A549 (cell line): Measurements from ENCODE around the gene KRTAP5-8. TPM values are rescaled to one million over a fixed set of nuclear protein-coding genes. Genes with fewer than 3 reads are reported as not detected.
A peak's percentile ranks its signal among the peaks of the same experiment; 100 is the strongest.

Experiments used
- ATAC-seq, 2 experiments: fragments of 200-7000 bp in 1 of 2; fragments of >200 bp in 1 of 2; cut with Nextera tagmentation in 1 of 2; cut with Tn5 transposase in 1 of 2; 3 replicates each; pipeline versions ENCODE4 v1.8.0 to v1.9.1; 2018 to 2020; ENCODE audit warnings: mild to moderate bottlenecking in 1 of 2, moderate library complexity in 1 of 2
- CTCF ChIA-PET: fragments of 300-600 bp; sonication (Branson Sonifier 250); formaldehyde crosslinking; extraction: SDS; loops from one replicate; lab custom pipeline; 2021; ENCODE audit warnings: antibody characterized with exemption, inconsistent platforms; lab: Yijun Ruan, JAX
- POLR2A ChIA-PET: fragments of 350-600 bp; formaldehyde crosslinking; extraction: SDS; loops from one replicate; lab custom pipeline; 2021; ENCODE audit warnings: antibody characterized with exemption, inconsistent platforms; lab: Yijun Ruan, JAX
- DNase-seq, 2 experiments: peaks; one replicate each; pipeline versions ENCODE4 v3.0.0 to v3.0.0-alpha.2; 2011 to 2016; ENCODE audit warnings: low read depth in 1 of 2, low spot score in 1 of 2
- FAIRE-seq: peaks from 2 replicates; lab custom pipeline; 2011; peaks lifted over from hg19 to GRCh38; lab: Jason Lieb, UNC
- H3K27ac ChIP-seq, 2 experiments: fragments of >200 bp; sonication (Bioruptor Twin); formaldehyde crosslinking; 3 replicates each; pipeline ENCODE4 v1.5.1; 2016 to 2017
- H3K4me1 ChIP-seq: fragments of >200 bp; sonication (Bioruptor Twin); formaldehyde crosslinking; 3 replicates; pipeline ENCODE4 v1.6.1; 2016
- H3K4me2 ChIP-seq: fragments of >200 bp; sonication (Bioruptor Twin); formaldehyde crosslinking; 3 replicates; pipeline ENCODE4 v1.6.1; 2016
- H3K4me3 ChIP-seq: fragments of >200 bp; sonication (Bioruptor Twin); formaldehyde crosslinking; 3 replicates; pipeline ENCODE4 v1.5.1; 2016
- H3K9me3 ChIP-seq: fragments of >200 bp; sonication (Bioruptor Twin); formaldehyde crosslinking; 3 replicates; pipeline ENCODE4 v1.6.1; 2016
- BHLHE40 ChIP-seq: IDR thresholded peaks from 2 replicates; pipeline ENCODE4 v1.6.1; 2012; ENCODE audit warnings: low read depth, low read length, inconsistent platforms
- CEBPB ChIP-seq, 2 experiments: fragments of >200 bp in 1 of 2; sonication (Bioruptor Twin) in 1 of 2; formaldehyde crosslinking in 1 of 2; IDR thresholded peaks; 2 replicates each; pipeline ENCODE4 v1.6.1; 2012 to 2016
- CHD2 ChIP-seq: fragments of 150-350 bp; IDR thresholded peaks from 2 replicates; pipeline ENCODE4 v1.6.1; 2014; ENCODE audit warnings: low read length; ENCODE audit not compliant: partially characterized antibody
- E2F6 ChIP-seq: IDR thresholded peaks from 2 replicates; pipeline ENCODE4 v1.6.1; 2012; ENCODE audit warnings: low read depth, borderline replicate concordance
- EHF ChIP-seq: fragments of 250-450 bp; sonication (Bioruptor Pico); IDR thresholded peaks from 2 replicates; pipeline ENCODE4 v1.5.0; 2020; ENCODE audit warnings: mild to moderate bottlenecking
- ELK1 ChIP-seq: fragments of 150-350 bp; IDR thresholded peaks from 2 replicates; pipeline ENCODE4 v1.6.1; 2014; ENCODE audit warnings: low read depth, mild to moderate bottlenecking, low read length
- FOSB ChIP-seq: fragments of 250-450 bp; sonication (Bioruptor Pico); IDR thresholded peaks from 2 replicates; pipeline ENCODE4 v1.5.0; 2020; ENCODE audit warnings: mild to moderate bottlenecking, moderate library complexity
- FOSL2 ChIP-seq, 2 experiments: fragments of 450-650 bp in 1 of 2; fragments of >200 bp in 1 of 2; sonication (Bioruptor Twin) in 1 of 2; formaldehyde crosslinking; IDR thresholded peaks; 2 replicates each; pipeline versions ENCODE4 v1.5.0 to v1.6.1; 2016 to 2020; ENCODE audit warnings: mild to moderate bottlenecking in 1 of 2, moderate library complexity in 1 of 2
- HES2 ChIP-seq: fragments of >200 bp; sonication (Bioruptor Twin); formaldehyde crosslinking; IDR thresholded peaks from 2 replicates; pipeline ENCODE4 v1.6.1; 2016
- HMGXB4 ChIP-seq: fragments of 250-450 bp; sonication (Bioruptor Pico); IDR thresholded peaks from 2 replicates; pipeline ENCODE4 v1.5.0; 2021; ENCODE audit warnings: mild to moderate bottlenecking, moderate library complexity, borderline replicate concordance
- HOXB5 ChIP-seq: fragments of 250-450 bp; sonication (Bioruptor Pico); IDR thresholded peaks from 2 replicates; pipeline ENCODE4 v1.5.0; 2020; ENCODE audit warnings: mild to moderate bottlenecking, moderate library complexity
- JUN ChIP-seq, 2 experiments: fragments of >200 bp; sonication (Bioruptor Twin); formaldehyde crosslinking; IDR thresholded peaks; 2 replicates in 1 of 2; 3 replicates in 1 of 2; pipeline ENCODE4 v1.6.1; 2016 to 2017
- JUNB ChIP-seq: fragments of >200 bp; sonication (Bioruptor Twin); formaldehyde crosslinking; IDR thresholded peaks from 2 replicates; pipeline ENCODE4 v1.6.1; 2016
- MAZ ChIP-seq: fragments of 150-350 bp; IDR thresholded peaks from 2 replicates; pipeline ENCODE4 v1.6.1; 2014; ENCODE audit warnings: antibody characterized with exemption, low read depth, low read length, borderline replicate concordance
- NPAS2 ChIP-seq: fragments of 250-450 bp; sonication (Bioruptor Pico); IDR thresholded peaks from 2 replicates; pipeline ENCODE4 v1.8.0; 2022; ENCODE audit warnings: mild to moderate bottlenecking, moderate library complexity, borderline replicate concordance
- PBX3 ChIP-seq: IDR thresholded peaks from 2 replicates; pipeline ENCODE4 v1.6.1; 2012
- RAD21 ChIP-seq, 2 experiments: fragments of >200 bp in 1 of 2; sonication (Bioruptor Twin) in 1 of 2; formaldehyde crosslinking in 1 of 2; IDR thresholded peaks in 1 of 2; conservative IDR thresholded peaks in 1 of 2; 2 replicates in 1 of 2; 3 replicates in 1 of 2; pipeline ENCODE4 v1.6.1; 2012 to 2018; ENCODE audit warnings: inconsistent platforms in 1 of 2
- RCOR1 ChIP-seq: fragments of 150-350 bp; IDR thresholded peaks from 2 replicates; pipeline ENCODE4 v1.6.1; 2014; ENCODE audit warnings: antibody characterized with exemption, low read length, low read depth
- RNF2 ChIP-seq: fragments of 200-600 bp; sonication (generic); IDR thresholded peaks from 2 replicates; pipeline ENCODE4 v1.6.1; 2016; ENCODE audit warnings: low read depth, mild to moderate bottlenecking, antibody characterized with exemption, moderate library complexity, borderline replicate concordance
- ZC3H11A ChIP-seq: fragments of 450-650 bp; IDR thresholded peaks from 2 replicates; pipeline ENCODE4 v1.6.1; 2014; ENCODE audit warnings: antibody characterized with exemption, mild to moderate bottlenecking
- ZFP36 ChIP-seq: fragments of 450-650 bp; IDR thresholded peaks from 2 replicates; pipeline ENCODE4 v1.6.1; 2014; ENCODE audit warnings: borderline replicate concordance; ENCODE audit not compliant: partially characterized antibody
- ZNF302 ChIP-seq: fragments of 250-450 bp; sonication (Bioruptor Pico); IDR thresholded peaks from 2 replicates; pipeline ENCODE4 v1.9.0; 2021; ENCODE audit warnings: inconsistent platforms, mild to moderate bottlenecking, moderate library complexity
- ZSCAN20 ChIP-seq: fragments of 250-450 bp; sonication (Bioruptor Pico); IDR thresholded peaks from 2 replicates; pipeline ENCODE4 v1.8.0; 2022; ENCODE audit warnings: mild to moderate bottlenecking, moderate library complexity
- WGBS: methylation state at CpG from one replicate; pipeline ENCODE4 v1.1.6; 2017; ENCODE audit errors: missing lambda C conversion rate; 5-methylcytosine and 5-hydroxymethylcytosine counted together
- polyA plus RNA-seq, 4 experiments: library from polyadenylated mRNA; depleted of rRNA in 3 of 4; stranded (reverse); fragments of >200 nt; fragmentation: RNase III in 1 of 4; extraction: RNeasy Plus Mini Kit Qiagen cat#74134 plus additional on column Dnase treatment in 1 of 4; gene quantifications; 2 replicates in 3 of 4; 3 replicates in 1 of 4; pipeline ENCODE4 v1.2.3, GENCODE V29; 2011 to 2017

Gene KRTAP5-8
- polyA plus RNA-seq, 2 of the 4 experiments (the other 2 are of a cell fraction): not detected

- TF ChIP-seq BHLHE40 (no peak), FOSL2 (IDR thresholded peaks at IDR 0.05) (no peak), FOSL2 (CRISPR knock-in tag; IDR thresholded peaks at IDR 0.05) (0 out of 2 replicates have a peak, but pooled peaks have one; percentile 15), JUN (IDR thresholded peaks at IDR 0.05) (no peak)
- ChIA-PET CTCF (no interaction called here), POLR2A (no interaction called here)
- ATAC-seq (peak in 1 of 2 experiments; percentile 42; a peak in 2 of 6 replicates), FAIRE-seq (no peak), DNase-seq (no peak)
- Histone ChIP-seq H3K9me3 (no peaks in the 10 kb centered on the region), H3K4me3 (no peak overlapping the region), H3K4me2 (no peak overlapping the region), H3K4me1 (peaks cover 11% of the 10 kb centered on the region), H3K27ac (no peak overlapping the region)
- WGBS: 59% methylated on average over 6 of the region's 6 CpGs
Measured at GRCh38 chr11:71499546-71499945, 38.3 kb upstream of the KRTAP5-8 start.

GRCh38 chr11:71500601-71501021, 37.2 kb upstream of the KRTAP5-8 start:
- ATAC-seq (peak in 1 of 2 experiments; percentile 47; a peak in 2 of 6 replicates), DNase-seq (no peak), FAIRE-seq (no peak)
- 54% methylated on average over 5 of the region's 6 CpGs for WGBS
- Histone ChIP-seq H3K4me3 (no peak overlapping the region), H3K27ac (no peak overlapping the region), H3K9me3 (no peaks in the 10 kb centered on the region), H3K4me1 (peaks cover 11% of the 10 kb centered on the region), H3K4me2 (peak overlapping the region; percentile 28; the same call in 2 of the 3 replicates)
- TF ChIP-seq PBX3: no peak
- TF ChIP-seq RNF2: no peak
- TF ChIP-seq CEBPB (IDR thresholded peaks at IDR 0.05): no peak
- TF ChIP-seq MAZ: no peak
- TF ChIP-seq HOXB5: no peak
- no peak for TF ChIP-seq JUN (IDR thresholded peaks at IDR 0.05)
- TF ChIP-seq ZC3H11A: no peak
- TF ChIP-seq ELK1: no peak
- no peak for TF ChIP-seq ZFP36
- no peak for TF ChIP-seq HES2
- TF ChIP-seq CHD2: no peak
- TF ChIP-seq EHF (CRISPR knock-in tag): no peak
- ChIA-PET CTCF (interaction anchor here (0.6 kb wide), 1 partner anchor 1953 kb away, joined by 3 read pairs; no protein-coding TSS in a partner anchor), POLR2A (no interaction called here)

GRCh38 chr11:71501071-71501985, 36.5 kb upstream of the KRTAP5-8 start:
- CTCF ChIA-PET: interaction anchor here (0.8 kb wide), 1 partner anchor 16 kb away, joined by 3 read pairs; no protein-coding TSS in a partner anchor
- DNase-seq: no peak
- Histone ChIP-seq H3K4me3 (no peak overlapping the region), H3K27ac (no peak overlapping the region), H3K4me1 (peaks cover 11% of the 10 kb centered on the region), H3K9me3 (no peaks in the 10 kb centered on the region), H3K4me2 (no peak overlapping the region)
- TF ChIP-seq NPAS2: no peak
- TF ChIP-seq CHD2: no peak
- TF ChIP-seq ELK1: no peak
- TF ChIP-seq RCOR1: no peak
- no peak for TF ChIP-seq MAZ
- TF ChIP-seq FOSB (CRISPR knock-in tag): no peak
- no peak for TF ChIP-seq JUNB
- no peak for TF ChIP-seq E2F6
- no peak for TF ChIP-seq ZNF302 (CRISPR knock-in tag)
- no peak for TF ChIP-seq HMGXB4 (CRISPR knock-in tag)
- no peak for TF ChIP-seq RAD21 (conservative IDR thresholded peaks at IDR 0.05 in 1 of 2, IDR thresholded peaks at IDR 0.05 in 1 of 2)
- no peak for TF ChIP-seq ZSCAN20 (CRISPR knock-in tag)
- WGBS: 93% methylated on average over 29 of the region's 30 CpGs
- POLR2A ChIA-PET: no interaction called here
- ATAC-seq: no peak; a peak in 2 of 6 replicates
- FAIRE-seq: no peak
